Hippocampal formation (tissue), 2 donors: ENCODE results near the gene CEND1.
"Not testable (repeated sequence)": the region's sequence is repeated elsewhere in the genome, so short reads cannot be mapped to it uniquely, and the experiment has no call there.

Source experiments
- DNase-seq, 2 donors: peaks; one replicate each; lab custom pipeline; 2025; lab: John Stamatoyannopoulos, UW

The CEND1 gene

DNA sequence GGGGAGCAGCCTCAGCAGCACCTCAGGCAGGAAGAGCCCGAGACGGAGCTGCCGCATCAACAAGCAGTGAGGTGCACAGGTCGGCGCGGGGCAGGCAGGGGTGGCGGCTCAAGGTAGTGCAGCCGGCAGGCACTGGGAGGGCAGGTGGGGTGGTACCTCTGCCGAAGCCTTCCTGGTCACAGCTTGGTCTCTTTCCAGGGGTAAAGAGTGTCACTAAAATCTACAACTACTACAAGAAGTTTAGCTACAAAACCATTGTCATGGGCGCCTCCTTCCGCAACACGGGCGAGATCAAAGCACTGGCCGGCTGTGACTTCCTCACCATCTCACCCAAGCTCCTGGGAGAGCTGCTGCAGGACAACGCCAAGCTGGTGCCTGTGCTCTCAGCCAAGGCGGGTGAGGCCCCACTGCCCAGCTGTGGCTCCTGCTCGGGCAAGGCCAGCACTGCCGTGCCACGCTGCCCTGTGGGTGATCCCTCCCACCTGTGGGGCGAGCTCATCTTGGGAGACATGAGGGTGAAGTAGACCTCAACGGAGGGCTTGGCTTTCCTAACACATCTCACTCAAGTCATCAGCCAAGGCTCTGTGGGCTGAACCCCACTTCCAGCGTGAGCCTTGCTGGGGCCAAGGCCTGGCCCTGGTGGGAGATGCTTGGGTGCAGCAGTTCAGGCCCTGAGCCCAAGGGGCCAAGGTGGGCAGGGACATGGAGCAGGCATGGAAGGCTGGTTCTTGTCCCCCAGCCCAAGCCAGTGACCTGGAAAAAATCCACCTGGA lies 26.2 kb downstream of the CEND1 start:
- no peak for DNase-seq

GRCh38 chr11:763073-763463 lies 26.8 kb downstream of the CEND1 start:
- DNase-seq, result no peak

GRCh38 chr11:762421-763072 lies 27.3 kb downstream of the CEND1 start:
- DNase-seq, result peak; percentile 55 to 57

DNA sequence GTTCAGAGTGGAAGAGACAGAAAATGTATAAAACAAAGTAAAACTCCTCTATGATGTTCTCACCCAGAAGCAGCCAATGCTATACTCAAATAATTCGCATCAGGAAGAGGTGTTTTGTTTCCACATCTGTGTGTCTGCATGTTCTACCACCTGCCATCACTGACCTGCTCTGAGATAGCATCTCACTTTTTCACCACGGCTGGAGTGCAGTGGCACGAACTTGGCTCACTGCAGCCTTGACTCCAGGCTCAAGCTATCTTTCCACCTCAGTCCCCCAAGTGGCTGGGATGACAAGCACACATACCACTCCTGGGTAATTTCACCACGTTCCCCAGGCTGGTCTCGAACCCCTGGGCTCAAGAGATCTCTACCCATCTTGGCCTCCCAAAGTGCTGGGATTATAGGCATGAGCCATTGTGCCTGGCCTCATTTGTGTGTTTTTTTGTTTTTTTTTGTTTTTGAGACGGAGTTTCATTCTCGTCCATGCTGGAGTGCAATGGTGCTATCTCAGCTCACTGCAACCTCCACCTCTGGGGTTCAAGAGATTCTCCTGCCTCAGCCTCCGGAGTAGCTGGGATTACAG lies 28.3 kb downstream of the CEND1 start:
- no peak for DNase-seq

DNA sequence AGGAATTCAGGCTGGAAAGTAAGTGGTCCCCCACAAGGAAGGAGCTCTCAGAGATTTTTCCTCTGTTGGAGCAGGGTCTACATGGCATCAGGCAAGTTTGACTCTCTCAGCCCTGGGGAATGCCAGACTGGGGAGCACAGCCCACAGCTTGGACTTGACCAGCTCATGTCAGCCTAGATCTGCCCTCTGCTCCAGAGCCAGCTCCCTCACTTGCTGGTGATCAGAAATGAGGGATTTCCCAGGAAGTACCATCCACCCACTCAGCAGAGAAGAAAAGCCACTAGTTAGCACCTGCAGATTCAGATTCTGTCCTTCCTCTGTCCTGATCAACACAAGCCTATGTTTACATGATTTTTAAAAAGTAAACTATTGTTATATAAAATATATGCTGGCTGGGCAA lies 29.7 kb downstream of the CEND1 start:
- no peak for DNase-seq

- no peak for DNase-seq
These were observed 40.2 kb downstream of the CEND1 start for GRCh38 chr11:749731-750130.

DNA sequence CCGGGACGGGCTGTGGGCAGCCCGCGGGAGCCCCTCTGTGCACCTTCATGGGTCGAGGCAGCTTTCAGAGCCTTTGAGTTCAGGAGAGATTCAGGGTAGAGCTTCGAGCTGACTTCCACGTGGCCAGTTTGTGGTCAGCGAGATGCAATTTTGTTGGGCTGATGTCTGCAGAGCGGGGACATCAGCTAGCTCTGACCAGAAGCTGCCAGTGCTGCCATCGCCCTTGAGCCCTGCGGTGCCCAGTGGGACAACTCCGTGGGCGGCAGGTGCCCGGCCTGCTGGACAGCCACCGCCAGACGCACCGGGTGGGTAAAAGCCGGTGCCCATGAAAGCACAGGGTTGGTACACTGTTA lies 41.9 kb downstream of the CEND1 start:
- no peak for DNase-seq

GRCh38 chr11:747158-748006 lies 42.5 kb downstream of the CEND1 start, which contains the start of gene TALDO1:
TALDO1 (plus strand) TSS chr11:747464; CDS start chr11:747482, 18 bp downstream.
- peak; percentile 84 to 90 for DNase-seq

DNA sequence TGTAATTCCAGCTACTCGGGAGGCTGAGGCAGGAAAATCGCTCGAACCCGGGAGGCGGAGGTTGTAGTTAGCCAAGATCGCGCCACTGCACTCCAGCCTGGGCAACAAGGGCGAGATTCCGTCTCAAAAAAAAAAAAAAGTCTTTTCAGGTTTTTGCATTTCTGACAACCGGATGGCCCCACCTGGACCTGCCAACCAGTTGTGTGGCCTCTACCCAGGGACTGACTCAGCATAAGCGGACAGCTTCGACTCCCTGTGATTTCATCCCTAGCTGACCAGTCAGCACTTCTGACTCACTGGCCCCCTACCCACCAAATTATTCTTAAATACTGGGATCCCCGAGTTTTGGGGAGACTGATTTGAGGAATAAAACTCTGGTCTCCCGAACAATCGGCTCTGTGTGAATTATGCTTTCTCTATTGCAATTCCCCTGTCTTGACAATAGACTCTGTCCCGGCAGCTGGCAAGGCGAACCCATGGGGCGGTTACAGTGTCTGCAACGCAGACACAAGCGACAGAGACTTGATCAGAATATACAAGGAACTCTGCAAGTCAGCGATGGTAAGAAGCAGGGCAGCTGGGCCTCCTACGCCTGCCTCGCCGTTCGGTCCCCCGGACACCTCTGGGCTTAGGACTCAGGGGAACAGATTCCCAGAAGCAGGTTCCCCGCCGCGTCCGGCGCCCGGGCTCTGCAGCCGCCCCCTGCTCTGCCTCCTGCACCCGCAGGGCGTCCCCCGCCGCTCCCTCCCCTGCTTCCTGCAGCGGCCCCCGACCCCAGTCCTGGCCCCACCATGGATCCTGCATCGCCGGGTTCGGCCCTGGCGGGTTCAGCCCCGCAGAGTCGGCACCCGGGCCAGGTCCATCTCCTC lies 43.4 kb downstream of the CEND1 start:
- peak; percentile 59 to 62 for DNase-seq

GRCh38 chr11:745428-745827 lies 44.5 kb downstream of the CEND1 start:
- no peak for DNase-seq

- no peak for DNase-seq
These were observed 47.2 kb downstream of the CEND1 start for GRCh38 chr11:742571-743201.

GRCh38 chr11:742156-742546 lies 47.7 kb downstream of the CEND1 start:
- no peak for DNase-seq

DNA sequence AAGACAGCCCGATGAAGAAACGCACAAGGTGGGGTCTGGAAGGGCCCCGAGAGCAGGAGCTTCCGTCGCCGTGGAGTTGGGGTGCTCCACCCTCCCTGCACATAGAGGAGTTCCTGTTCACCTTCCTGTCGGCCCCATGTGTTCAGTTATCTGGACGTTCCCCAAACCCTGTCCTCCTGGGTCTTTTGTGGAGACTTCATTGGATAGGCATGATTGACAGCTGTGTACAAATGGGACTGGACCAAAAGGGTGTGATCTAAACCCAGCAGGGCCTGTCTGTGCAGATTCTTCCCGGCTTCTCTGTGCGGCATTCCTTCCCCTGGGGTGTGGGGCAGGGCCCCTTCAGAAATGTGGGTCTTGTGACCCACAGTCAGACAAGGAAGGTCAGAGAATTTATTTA lies 52.0 kb downstream of the CEND1 start:
- DNase-seq, result not testable (repeated sequence)

GRCh38 chr11:737366-737765 lies 52.5 kb downstream of the CEND1 start:
- DNase-seq, result peak; percentile 15 to 37
